HG03521 (cell line): ENCODE results near the gene NDUFS3.

Experiments
- ATAC-seq: cut with Tn5 transposase; IDR thresholded peaks from one replicate; pipeline ENCODE4 v1.9.1; 2021; ENCODE audit warnings: mild to moderate bottlenecking, moderate library complexity; ENCODE audit not compliant: unreplicated experiment

NDUFS3 gene

GRCh38 chr11:47631473-47631872 is 52.6 kb downstream of the NDUFS3 start:
- ATAC-seq: no peak
